ENCODE measurements around the gene TIGIT.

TIGIT gene

DNA sequence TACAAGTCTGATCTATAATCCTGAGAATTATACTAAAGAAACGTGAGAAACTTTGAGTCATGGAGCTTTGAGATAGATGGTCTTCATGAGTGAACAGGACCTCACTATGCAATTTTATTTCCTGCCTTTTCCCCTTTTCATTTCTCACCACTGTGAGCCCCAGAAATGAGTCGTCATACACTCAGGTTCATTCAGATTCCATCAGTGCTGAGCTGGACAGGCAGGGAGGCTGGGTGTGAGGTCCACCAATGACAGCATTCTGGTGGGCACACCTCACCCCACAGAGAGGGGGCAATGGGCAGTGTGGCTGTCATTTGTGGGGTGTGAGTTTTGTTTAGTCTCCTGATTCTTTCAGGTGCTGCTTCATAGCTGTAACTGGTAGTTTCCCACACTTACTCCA is 16.9 kb downstream of the TIGIT start:
- WGBS (ENCODE audit: insufficient coverage) = 100% methylated on average over 1 of the region's 2 CpGs
- no peaks in the 10 kb centered on the region for H3K4me1 ChIP-seq (ENCODE audit: control extremely low read depth in 1 of 4, control insufficient read depth in 4 of 4, insufficient read depth in 4 of 4, low read length in 3 of 4)
- CTCF ChIA-PET = interaction anchor here (0.7 to 3.4 kb wide), 4 partner anchors 13 to 86 kb away, joined by 3 to 10 read pairs (median 4); no protein-coding TSS in a partner anchor

DNA sequence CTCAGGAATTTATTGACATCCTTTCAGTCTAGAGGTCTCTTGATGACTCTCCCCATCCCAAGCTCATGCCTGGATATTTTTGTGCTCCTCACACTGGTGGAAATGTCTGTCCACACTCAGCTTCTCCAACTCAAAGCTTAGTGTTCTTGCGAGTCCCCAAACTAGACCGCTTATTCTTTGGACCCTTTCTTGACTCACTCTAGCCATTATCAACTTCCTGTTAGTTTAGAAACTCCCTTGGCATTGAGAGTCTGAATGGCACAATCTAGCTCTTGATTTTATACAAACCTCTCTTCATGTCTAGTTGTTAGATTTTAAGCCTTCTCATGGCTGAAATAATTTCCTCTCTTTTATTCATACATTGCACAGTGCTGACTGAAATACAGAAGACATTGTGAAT is 19.6 kb downstream of the TIGIT start:
- Histone ChIP-seq H3K4me1 (ENCODE audit: control extremely low read depth in 1 of 4, control insufficient read depth in 4 of 4, insufficient read depth in 4 of 4, low read length in 3 of 4) (no peaks in the 10 kb centered on the region), H3K27ac (ENCODE audit: insufficient read depth in 1 of 2, low read depth in 1 of 2, low read length in 2 of 2, poor library complexity in 1 of 2, severe bottlenecking in 2 of 2) (no peak overlapping the region), H3K4me3 (ENCODE audit: control insufficient read depth in 1 of 7, extremely low read depth in 1 of 7, insufficient read depth in 4 of 7, low read depth in 2 of 7, low read length in 6 of 7) (no peak overlapping the region), H3K27me3 (replicated peaks in 2 of 5; ENCODE audit: control insufficient read depth in 4 of 5, insufficient read depth in 5 of 5, low read length in 4 of 5) (no peaks in the 10 kb centered on the region), H3K9me3 (ENCODE audit: control extremely low read depth in 1 of 5, control insufficient read depth in 4 of 5, insufficient read depth in 2 of 5, low read depth in 1 of 5, low read length in 4 of 5) (no peaks in the 10 kb centered on the region), H3K36me3 (ENCODE audit: control insufficient read depth in 4 of 4, insufficient read depth in 4 of 4, low read length in 3 of 4) (peaks cover 0 to 5% (median 0%) of the 10 kb centered on the region in 4 experiments)
- WGBS (ENCODE audit: insufficient coverage) = 100% methylated on average over 2 of the region's 2 CpGs
- CTCF ChIA-PET = interaction anchor here (3.4 kb wide), 1 partner anchor 10 kb away, joined by 10 read pairs; no protein-coding TSS in a partner anchor
- POLR2A ChIA-PET = no interaction called here
- DNase-seq = no peak

More for the DNA sequence above, 16.9 kb downstream of the TIGIT start:
- H3K27me3 ChIP-seq (replicated peaks in 2 of 5; ENCODE audit: control insufficient read depth in 4 of 5, insufficient read depth in 5 of 5, low read length in 4 of 5) = no peaks in the 10 kb centered on the region
- no peaks in the 10 kb centered on the region for H3K9me3 ChIP-seq (ENCODE audit: control extremely low read depth in 1 of 5, control insufficient read depth in 4 of 5, insufficient read depth in 2 of 5, low read depth in 1 of 5, low read length in 4 of 5)
- no peak for DNase-seq
- peaks cover 0 to 3% (median 0%) of the 10 kb centered on the region in 4 experiments for H3K36me3 ChIP-seq (ENCODE audit: control insufficient read depth in 4 of 4, insufficient read depth in 4 of 4, low read length in 3 of 4)
- no peak overlapping the region for H3K4me3 ChIP-seq (ENCODE audit: control insufficient read depth in 1 of 7, extremely low read depth in 1 of 7, insufficient read depth in 4 of 7, low read depth in 2 of 7, low read length in 6 of 7)
- POLR2A ChIA-PET = no interaction called here
- no peak overlapping the region for H3K27ac ChIP-seq (ENCODE audit: insufficient read depth in 1 of 2, low read depth in 1 of 2, low read length in 2 of 2, poor library complexity in 1 of 2, severe bottlenecking in 2 of 2)

DNA sequence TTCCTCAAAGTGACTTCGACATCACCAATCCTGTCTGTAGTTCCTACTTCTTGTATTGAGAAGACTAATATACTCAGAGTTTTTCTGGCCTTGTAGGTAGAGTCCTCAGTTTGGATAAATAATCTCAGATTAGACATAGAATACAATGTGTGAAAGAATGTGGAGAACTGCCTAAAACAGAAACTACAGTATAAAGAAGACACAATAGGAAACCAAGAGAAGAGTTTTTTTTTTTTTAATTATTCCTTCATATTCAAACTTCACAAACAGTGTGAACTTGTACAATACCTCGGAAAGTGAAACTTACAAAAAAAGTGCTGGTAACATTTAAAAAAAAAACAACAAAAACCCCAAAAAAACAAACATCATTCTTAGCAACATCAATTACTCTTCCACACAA is 20.5 kb downstream of the TIGIT start:
- Histone ChIP-seq H3K9me3 (ENCODE audit: control extremely low read depth in 1 of 5, control insufficient read depth in 4 of 5, insufficient read depth in 2 of 5, low read depth in 1 of 5, low read length in 4 of 5) (no peaks in the 10 kb centered on the region), H3K27ac (ENCODE audit: insufficient read depth in 1 of 2, low read depth in 1 of 2, low read length in 2 of 2, poor library complexity in 1 of 2, severe bottlenecking in 2 of 2) (no peak overlapping the region), H3K36me3 (ENCODE audit: control insufficient read depth in 4 of 4, insufficient read depth in 4 of 4, low read length in 3 of 4) (peaks cover 0 to 5% (median 0%) of the 10 kb centered on the region in 4 experiments), H3K4me3 (ENCODE audit: control insufficient read depth in 1 of 7, extremely low read depth in 1 of 7, insufficient read depth in 4 of 7, low read depth in 2 of 7, low read length in 6 of 7) (no peak overlapping the region), H3K27me3 (replicated peaks in 2 of 5; ENCODE audit: control insufficient read depth in 4 of 5, insufficient read depth in 5 of 5, low read length in 4 of 5) (no peaks in the 10 kb centered on the region), H3K4me1 (ENCODE audit: control extremely low read depth in 1 of 4, control insufficient read depth in 4 of 4, insufficient read depth in 4 of 4, low read length in 3 of 4) (no peaks in the 10 kb centered on the region)
- CTCF ChIA-PET = no interaction called here
- POLR2A ChIA-PET = no interaction called here
- no peak for DNase-seq
- no CpG with 5 or more reads among the region's 2 CpGs for WGBS (ENCODE audit: insufficient coverage)

DNA sequence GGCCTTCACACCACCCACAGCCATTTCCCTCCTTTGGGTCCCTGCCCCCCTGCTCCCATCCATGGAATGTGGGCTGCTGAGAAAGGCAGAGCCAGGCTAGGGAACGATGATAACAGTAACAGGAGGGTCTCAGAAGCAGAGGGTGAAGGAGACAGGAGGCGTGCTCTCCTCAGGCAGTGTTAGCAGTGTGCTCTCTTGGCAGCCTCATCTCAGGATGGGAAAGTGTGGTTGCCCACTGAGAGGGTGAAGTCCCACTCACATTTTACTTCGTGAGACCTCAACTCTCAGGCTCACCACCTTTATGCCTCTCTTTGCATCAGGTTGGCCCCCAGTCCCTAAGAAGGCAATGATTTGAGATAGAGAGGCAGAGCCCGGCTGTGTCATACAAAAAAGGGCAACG is 24.5 kb downstream of the TIGIT start:
- H3K9me3 ChIP-seq (ENCODE audit: control extremely low read depth in 1 of 5, control insufficient read depth in 4 of 5, insufficient read depth in 2 of 5, low read depth in 1 of 5, low read length in 4 of 5) = no peaks in the 10 kb centered on the region
- no peak overlapping the region for H3K27ac ChIP-seq (ENCODE audit: insufficient read depth in 1 of 2, low read depth in 1 of 2, low read length in 2 of 2, poor library complexity in 1 of 2, severe bottlenecking in 2 of 2)
- H3K4me1 ChIP-seq (ENCODE audit: control extremely low read depth in 1 of 4, control insufficient read depth in 4 of 4, insufficient read depth in 4 of 4, low read length in 3 of 4) = no peaks in the 10 kb centered on the region
- H3K36me3 ChIP-seq (ENCODE audit: control insufficient read depth in 4 of 4, insufficient read depth in 4 of 4, low read length in 3 of 4) = peaks cover 0 to 5% (median 0%) of the 10 kb centered on the region in 4 experiments
- ChIA-PET CTCF (no interaction called here), POLR2A (no interaction called here)
- no peak overlapping the region for H3K4me3 ChIP-seq (ENCODE audit: control insufficient read depth in 1 of 7, extremely low read depth in 1 of 7, insufficient read depth in 4 of 7, low read depth in 2 of 7, low read length in 6 of 7)
- DNase-seq = no peak
- H3K27me3 ChIP-seq (replicated peaks in 2 of 5; ENCODE audit: control insufficient read depth in 4 of 5, insufficient read depth in 5 of 5, low read length in 4 of 5) = no peaks in the 10 kb centered on the region
- 100% methylated on average over 3 of the region's 5 CpGs for WGBS (ENCODE audit: insufficient coverage)

DNA sequence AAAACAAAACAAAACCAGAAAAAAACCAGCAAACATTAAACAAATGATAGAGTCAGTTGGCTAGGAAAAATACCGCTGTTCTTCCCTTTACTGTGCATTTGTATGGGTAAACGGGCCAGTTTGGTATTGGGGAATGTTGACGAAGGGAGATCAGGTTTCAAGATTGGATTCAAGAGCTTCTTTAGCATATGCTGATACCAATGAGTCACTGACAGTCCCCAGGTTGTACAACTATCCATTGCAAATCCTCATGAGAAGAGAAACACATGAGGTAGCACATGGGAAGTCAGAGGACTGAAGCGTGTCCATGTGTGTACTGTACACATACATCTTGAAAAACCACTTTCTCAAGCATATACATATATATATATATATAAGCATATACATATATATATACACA is 25.6 kb downstream of the TIGIT start:
- Histone ChIP-seq H3K9me3 (ENCODE audit: control extremely low read depth in 1 of 5, control insufficient read depth in 4 of 5, insufficient read depth in 2 of 5, low read depth in 1 of 5, low read length in 4 of 5) (no peaks in the 10 kb centered on the region), H3K27me3 (replicated peaks in 2 of 5; ENCODE audit: control insufficient read depth in 4 of 5, insufficient read depth in 5 of 5, low read length in 4 of 5) (no peaks in the 10 kb centered on the region), H3K4me3 (ENCODE audit: control insufficient read depth in 1 of 7, extremely low read depth in 1 of 7, insufficient read depth in 4 of 7, low read depth in 2 of 7, low read length in 6 of 7) (no peak overlapping the region), H3K36me3 (ENCODE audit: control insufficient read depth in 4 of 4, insufficient read depth in 4 of 4, low read length in 3 of 4) (peaks cover 0 to 8% (median 0%) of the 10 kb centered on the region in 4 experiments), H3K27ac (ENCODE audit: insufficient read depth in 1 of 2, low read depth in 1 of 2, low read length in 2 of 2, poor library complexity in 1 of 2, severe bottlenecking in 2 of 2) (no peak overlapping the region), H3K4me1 (ENCODE audit: control extremely low read depth in 1 of 4, control insufficient read depth in 4 of 4, insufficient read depth in 4 of 4, low read length in 3 of 4) (no peaks in the 10 kb centered on the region)
- POLR2A ChIA-PET = no interaction called here
- 96% methylated on average over 3 of the region's 4 CpGs for WGBS (ENCODE audit: insufficient coverage)
- DNase-seq = no peak
- CTCF ChIA-PET = no interaction called here

DNA sequence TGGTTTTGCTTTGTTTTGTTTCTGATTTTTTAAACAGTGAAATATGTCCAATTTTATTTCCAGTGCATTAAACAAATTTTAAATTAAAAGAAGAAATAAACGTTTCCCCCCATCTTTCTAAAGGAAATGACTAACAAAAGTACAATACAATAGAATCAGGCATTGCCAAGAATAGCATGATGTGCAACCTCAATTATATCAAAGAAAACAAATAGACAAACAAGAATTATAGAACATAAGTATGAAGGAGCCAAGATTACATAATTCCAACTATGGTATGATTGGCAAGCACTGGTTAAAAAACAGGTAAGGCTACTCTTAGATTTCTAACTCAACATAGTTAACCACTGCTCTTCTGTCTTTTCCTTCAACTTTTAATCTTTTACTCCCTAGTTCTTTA is 26.4 kb downstream of the TIGIT start:
- H3K4me3 ChIP-seq (ENCODE audit: control insufficient read depth in 1 of 7, extremely low read depth in 1 of 7, insufficient read depth in 4 of 7, low read depth in 2 of 7, low read length in 6 of 7) = no peak overlapping the region
- H3K4me1 ChIP-seq (ENCODE audit: control extremely low read depth in 1 of 4, control insufficient read depth in 4 of 4, insufficient read depth in 4 of 4, low read length in 3 of 4) = no peaks in the 10 kb centered on the region
- ChIA-PET CTCF (no interaction called here), POLR2A (interaction anchor here (0.5 kb wide), 1 partner anchor 15 kb away, joined by 3 read pairs; no protein-coding TSS in a partner anchor)
- no CpG with 5 or more reads among the region's 1 CpG for WGBS (ENCODE audit: insufficient coverage)
- H3K36me3 ChIP-seq (ENCODE audit: control insufficient read depth in 4 of 4, insufficient read depth in 4 of 4, low read length in 3 of 4) = peaks cover 0 to 8% (median 0%) of the 10 kb centered on the region in 4 experiments
- H3K9me3 ChIP-seq (ENCODE audit: control extremely low read depth in 1 of 5, control insufficient read depth in 4 of 5, insufficient read depth in 2 of 5, low read depth in 1 of 5, low read length in 4 of 5) = no peaks in the 10 kb centered on the region
- H3K27ac ChIP-seq (ENCODE audit: insufficient read depth in 1 of 2, low read depth in 1 of 2, low read length in 2 of 2, poor library complexity in 1 of 2, severe bottlenecking in 2 of 2) = no peak overlapping the region
- no peak for DNase-seq
- no peaks in the 10 kb centered on the region for H3K27me3 ChIP-seq (replicated peaks in 2 of 5; ENCODE audit: control insufficient read depth in 4 of 5, insufficient read depth in 5 of 5, low read length in 4 of 5)

DNA sequence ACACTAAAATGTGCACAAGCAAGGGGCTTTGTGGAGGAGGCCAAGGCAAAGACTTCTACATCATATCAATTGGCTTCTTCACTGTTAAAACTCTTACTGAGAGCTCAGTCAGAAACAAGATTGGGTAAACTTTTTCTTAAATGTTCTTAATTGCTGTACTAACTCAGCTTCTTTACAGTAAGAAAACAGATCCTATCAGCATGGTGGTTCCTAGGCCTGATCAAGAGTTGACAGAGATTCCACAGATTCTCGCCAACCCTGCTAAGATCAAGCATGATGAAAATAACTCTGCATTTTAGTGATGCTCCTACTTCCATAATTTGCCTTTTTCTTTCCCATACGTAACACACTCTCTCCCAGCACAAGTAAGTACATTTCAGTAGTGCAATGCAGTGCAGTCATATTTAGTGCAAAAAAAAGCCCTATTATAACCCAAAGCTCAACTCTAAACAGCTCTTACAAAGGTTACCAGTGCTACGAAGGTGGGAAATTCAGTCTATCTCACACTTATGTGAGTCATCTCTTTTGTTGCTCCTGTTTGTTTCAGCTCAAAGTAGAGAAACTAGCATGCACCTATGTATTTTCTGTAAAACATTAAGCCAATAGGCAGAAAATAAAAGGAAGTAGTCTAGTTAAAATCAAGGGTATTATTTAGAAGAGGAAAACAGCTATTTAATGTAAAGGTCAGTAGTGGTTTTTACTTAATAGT is 29.9 kb downstream of the TIGIT start:
- Histone ChIP-seq H3K27ac (ENCODE audit: insufficient read depth in 1 of 2, low read depth in 1 of 2, low read length in 2 of 2, poor library complexity in 1 of 2, severe bottlenecking in 2 of 2) (no peak overlapping the region), H3K4me3 (ENCODE audit: control insufficient read depth in 1 of 7, extremely low read depth in 1 of 7, insufficient read depth in 4 of 7, low read depth in 2 of 7, low read length in 6 of 7) (no peak overlapping the region), H3K27me3 (replicated peaks in 2 of 5; ENCODE audit: control insufficient read depth in 4 of 5, insufficient read depth in 5 of 5, low read length in 4 of 5) (no peaks in the 10 kb centered on the region), H3K36me3 (ENCODE audit: control insufficient read depth in 4 of 4, insufficient read depth in 4 of 4, low read length in 3 of 4) (peaks cover 0 to 5% (median 0%) of the 10 kb centered on the region in 4 experiments), H3K9me3 (ENCODE audit: control extremely low read depth in 1 of 5, control insufficient read depth in 4 of 5, insufficient read depth in 2 of 5, low read depth in 1 of 5, low read length in 4 of 5) (no peaks in the 10 kb centered on the region), H3K4me1 (ENCODE audit: control extremely low read depth in 1 of 4, control insufficient read depth in 4 of 4, insufficient read depth in 4 of 4, low read length in 3 of 4) (no peaks in the 10 kb centered on the region)
- 95% methylated on average over 3 of the region's 3 CpGs for WGBS (ENCODE audit: insufficient coverage)
- POLR2A ChIA-PET = no interaction called here
- CTCF ChIA-PET = interaction anchor here (0.6 to 2.6 kb wide), 4 partner anchors 12 to 1494 kb away, joined by 3 to 10 read pairs (median 4); no protein-coding TSS in a partner anchor
- DNase-seq = no peak
